ENCODE measurements around the gene ZNF888.
A peak's percentile ranks its signal among the peaks of the same experiment; 100 is the strongest.
"Not testable (repeated sequence)": the region's sequence is repeated elsewhere in the genome, so short reads cannot be mapped to it uniquely, and the experiment has no call there.

The ZNF888 gene

GRCh38 chr19:52956917-52957316 lies 33.7 kb upstream of the ZNF888 start:
- no peaks in the 10 kb centered on the region; a peak in 1 of 22 replicates for H4K20me1 ChIP-seq
- H3K9me3 ChIP-seq (replicated peaks in 1 of 11), result peaks cover 88 to 95% (median 91%) of the 10 kb centered on the region in 11 experiments
- no peaks in the 10 kb centered on the region; a peak in 1 of 22 replicates for H3K27me3 ChIP-seq
- H3K9ac ChIP-seq, result no peak overlapping the region
- peaks cover 7 to 14% (median 9%) of the 10 kb centered on the region in 10 experiments for H3K4me1 ChIP-seq
- TF ChIP-seq Cebpa-rat (IDR thresholded peaks at IDR 0.05), result no peak
- no peak overlapping the region for H3K27ac ChIP-seq
- H3K4me3 ChIP-seq, result peak overlapping the region in 1 of 10 experiments; percentile 1; a peak in 1 of 20 replicates
- no peak overlapping the region for H3K4me2 ChIP-seq
- peaks cover 86 to 91% (median 88%) of the 10 kb centered on the region in 11 experiments for H3K36me3 ChIP-seq

- Histone ChIP-seq H3K4me1 (no peaks in the 10 kb centered on the region), H3K27ac (no peak overlapping the region), H3K36me3 (peaks cover 61 to 75% (median 73%) of the 10 kb centered on the region in 11 experiments), H3K9ac (no peak overlapping the region), H3K4me2 (no peak overlapping the region), H3K4me3 (peak overlapping the region in 6 of 10 experiments; percentile 2 to 50 (median 28); a peak in 7 of 20 replicates), H3K9me3 (replicated peaks in 1 of 11) (peaks cover 76 to 96% (median 77%) of the 10 kb centered on the region in 11 experiments), H4K20me1 (no peaks in the 10 kb centered on the region), H3K27me3 (no peaks in the 10 kb centered on the region; a peak in 1 of 22 replicates)
- no peak for TF ChIP-seq Cebpa-rat (IDR thresholded peaks at IDR 0.05)
Observed at GRCh38 chr19:52949422-52949821, 26.2 kb upstream of the ZNF888 start.

GRCh38 chr19:52948025-52948770 lies 25.0 kb upstream of the ZNF888 start:
- TF ChIP-seq Cebpa-rat (IDR thresholded peaks at IDR 0.05), result no peak
- Histone ChIP-seq H3K9ac (no peak overlapping the region), H4K20me1 (no peaks in the 10 kb centered on the region), H3K4me2 (no peak overlapping the region), H3K27me3 (no peaks in the 10 kb centered on the region; a peak in 1 of 22 replicates), H3K36me3 (peaks cover 52 to 65% (median 63%) of the 10 kb centered on the region in 11 experiments), H3K27ac (no peak overlapping the region), H3K4me3 (peak overlapping the region in 7 of 10 experiments; percentile 12 to 50 (median 25); a peak in 9 of 20 replicates), H3K9me3 (replicated peaks in 1 of 11) (peaks cover 67 to 89% (median 67%) of the 10 kb centered on the region in 11 experiments), H3K4me1 (peaks cover 3 to 7% (median 5%) of the 10 kb centered on the region in 10 experiments; a peak in 18 of 20 replicates)

GRCh38 chr19:52946322-52947310 lies 23.4 kb upstream of the ZNF888 start:
- Histone ChIP-seq H4K20me1 (no peaks in the 10 kb centered on the region), H3K4me2 (no peak overlapping the region), H3K9me3 (replicated peaks in 1 of 11) (peaks cover 51 to 73% (median 52%) of the 10 kb centered on the region in 11 experiments), H3K4me3 (no peak overlapping the region), H3K36me3 (peaks cover 36 to 49% (median 47%) of the 10 kb centered on the region in 11 experiments), H3K9ac (no peak overlapping the region), H3K27ac (no peak overlapping the region), H3K27me3 (no peaks in the 10 kb centered on the region), H3K4me1 (peaks cover 6 to 11% (median 9%) of the 10 kb centered on the region in 10 experiments; a peak in 18 of 20 replicates)
- TF ChIP-seq Cebpa-rat (IDR thresholded peaks at IDR 0.05), result no peak

GRCh38 chr19:52945652-52946321 lies 22.6 kb upstream of the ZNF888 start:
- H3K9me3 ChIP-seq (replicated peaks in 1 of 11), result peaks cover 42 to 65% (median 43%) of the 10 kb centered on the region in 11 experiments
- H3K27ac ChIP-seq, result no peak overlapping the region
- H3K4me2 ChIP-seq, result no peak overlapping the region

GRCh38 chr19:52944703-52945493 lies 21.7 kb upstream of the ZNF888 start:
- not testable (repeated sequence) for H3K9ac ChIP-seq

More at GRCh38 chr19:52945652-52946321, 22.6 kb upstream of the ZNF888 start:
- peaks cover 28 to 41% (median 39%) of the 10 kb centered on the region in 11 experiments for H3K36me3 ChIP-seq
- TF ChIP-seq Cebpa-rat (IDR thresholded peaks at IDR 0.05), result no peak
- H3K9ac ChIP-seq, result no peak overlapping the region
- no peak overlapping the region for H3K4me3 ChIP-seq
- H3K4me1 ChIP-seq, result peaks cover 14 to 19% (median 17%) of the 10 kb centered on the region in 10 experiments
- H3K27me3 ChIP-seq, result no peaks in the 10 kb centered on the region
- no peaks in the 10 kb centered on the region for H4K20me1 ChIP-seq

GRCh38 chr19:52943884-52944643 lies 20.8 kb upstream of the ZNF888 start:
- no peak for TF ChIP-seq Cebpa-rat (IDR thresholded peaks at IDR 0.05)
- peak overlapping the region in 6 of 11 experiments; percentile 88 to 95 (median 92); a peak in 7 of 22 replicates for H3K4me2 ChIP-seq
- H3K27ac ChIP-seq, result peak overlapping the region in 2 of 11 experiments; percentile 89 to 93; a peak in 2 of 22 replicates
- H3K36me3 ChIP-seq, result peaks cover 10 to 28% (median 22%) of the 10 kb centered on the region in 11 experiments
- peaks cover 23 to 34% (median 31%) of the 10 kb centered on the region in 10 experiments for H3K4me1 ChIP-seq
- no peaks in the 10 kb centered on the region for H3K27me3 ChIP-seq
- no peak overlapping the region for H3K9ac ChIP-seq
- peaks cover 25 to 56% (median 29%) of the 10 kb centered on the region in 11 experiments for H3K9me3 ChIP-seq (replicated peaks in 1 of 11)
- no peaks in the 10 kb centered on the region for H4K20me1 ChIP-seq
- peak overlapping the region in 1 of 10 experiments; percentile 86; a peak in 1 of 20 replicates for H3K4me3 ChIP-seq

More at GRCh38 chr19:52944703-52945493, 21.7 kb upstream of the ZNF888 start:
- not testable (repeated sequence) for H3K4me2 ChIP-seq, H4K20me1 ChIP-seq, H3K27ac ChIP-seq, H3K4me3 ChIP-seq, H3K27me3 ChIP-seq
- Histone ChIP-seq H3K4me1 (peaks cover 18 to 25% (median 22%) of the 10 kb centered on the region in 10 experiments), H3K36me3 (peaks cover 19 to 32% (median 30%) of the 10 kb centered on the region in 11 experiments), H3K9me3 (replicated peaks in 1 of 11) (peaks cover 34 to 57% (median 34%) of the 10 kb centered on the region in 11 experiments)

Data from BLaER1 treated with 17β-estradiol and CSF1 and Interleukin-3, amounts not matched to agents 10 nM and 100 nM (cell line).